Thymus (tissue), 11 donors: ENCODE data around the gene UCN. TPM values are rescaled to one million over a fixed set of nuclear protein-coding genes. Genes with fewer than 3 reads are reported as not detected.
A peak's percentile ranks its signal among the peaks of the same experiment; 100 is the strongest.

ENCODE experiments used
- DNase-seq, 9 donors: peaks; one replicate each; pipeline ENCODE4 v3.0.0-alpha.2; 2013; ENCODE audit warnings: low spot score in 9 of 9, low read depth in 6 of 9, missing footprints in 1 of 9
- H3K27ac ChIP-seq, 2 donors: one replicate each; pipeline ENCODE4 v1.5.1; 2013; ENCODE audit warnings: control low read depth in 1 of 2, low read depth in 1 of 2, low read length in 1 of 2, mild to moderate bottlenecking in 1 of 2, moderate library complexity in 1 of 2
- H3K27me3 ChIP-seq, 2 donors: one replicate each; pipeline ENCODE4 v1.5.1; 2013; ENCODE audit warnings: low read length in 1 of 2; ENCODE audit not compliant: control insufficient read depth in 2 of 2, insufficient read depth in 1 of 2
- H3K36me3 ChIP-seq, 2 donors: one replicate each; pipeline ENCODE4 v1.5.1; 2013; ENCODE audit warnings: low read length in 1 of 2, mild to moderate bottlenecking in 1 of 2, moderate library complexity in 1 of 2; ENCODE audit not compliant: control insufficient read depth in 2 of 2, insufficient read depth in 2 of 2
- H3K4me1 ChIP-seq, 2 donors: one replicate each; pipeline ENCODE4 v1.5.1; 2013; ENCODE audit warnings: low read length in 2 of 2; ENCODE audit not compliant: control insufficient read depth in 2 of 2, insufficient read depth in 2 of 2
- H3K4me3 ChIP-seq, 2 donors: one replicate each; pipeline ENCODE4 v1.5.1; 2013; ENCODE audit warnings: low read length in 2 of 2, control low read depth in 1 of 2, mild to moderate bottlenecking in 1 of 2
- H3K9me3 ChIP-seq, 2 donors: one replicate each; pipeline ENCODE4 v1.5.1; 2013; ENCODE audit warnings: low read length in 1 of 2, mild to moderate bottlenecking in 1 of 2; ENCODE audit not compliant: control insufficient read depth in 2 of 2, insufficient read depth in 1 of 2
- WGBS: extraction: QIAGEN DNeasy Blood & Tissue Kit; methylation state at CpG from one replicate; pipeline ENCODE4 v1.1.7; 2013; 5-methylcytosine and 5-hydroxymethylcytosine counted together
- polyA plus RNA-seq: library from polyadenylated mRNA; stranded (reverse); fragments of 200-250 nt; gene quantifications from one replicate; pipeline ENCODE4 v1.2.3, GENCODE V29; 2013
- total RNA-seq: library from RNA; stranded (reverse); fragments of 120-200 nt; gene quantifications from one replicate; pipeline ENCODE4 v1.2.4, GENCODE V29; 2013
- donor health status: healthy.

UCN gene
- total and polyA plus RNA-seq, 2 donors = 1.0 to 8.1 TPM

DNA sequence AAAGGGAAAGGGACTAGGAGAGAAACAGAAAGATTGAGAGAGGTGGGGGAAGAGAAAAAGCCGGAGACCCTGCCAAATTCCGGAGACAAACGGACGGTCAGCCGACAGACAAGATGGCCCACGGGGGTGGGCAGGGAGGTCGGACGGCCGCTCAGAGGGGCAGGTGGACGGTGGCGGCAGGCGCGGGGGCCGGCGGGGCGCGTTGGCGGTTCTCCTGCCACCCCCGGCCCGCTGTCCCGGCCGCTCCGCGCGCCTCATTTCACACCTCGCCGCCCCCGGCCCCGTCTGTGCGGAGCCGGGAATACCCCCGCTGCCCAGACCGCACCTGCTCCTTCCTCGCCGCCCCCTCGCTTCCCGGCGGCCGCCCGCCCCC lies 46.3 kb downstream of the UCN start:
- H3K4me3 ChIP-seq = peak overlapping the region in 1 of 2 donors; percentile 54
- no peak overlapping the region for H3K27ac ChIP-seq
- WGBS = 7% methylated on average over 40 of the region's 40 CpGs
- no peak for DNase-seq
- no peaks in the 10 kb centered on the region for H3K9me3 ChIP-seq
- H3K36me3 ChIP-seq = no peaks in the 10 kb centered on the region
- peaks cover 68 to 98% of the 10 kb centered on the region in 2 donors for H3K27me3 ChIP-seq
- peaks cover 13 to 25% of the 10 kb centered on the region in 2 donors for H3K4me1 ChIP-seq

DNA sequence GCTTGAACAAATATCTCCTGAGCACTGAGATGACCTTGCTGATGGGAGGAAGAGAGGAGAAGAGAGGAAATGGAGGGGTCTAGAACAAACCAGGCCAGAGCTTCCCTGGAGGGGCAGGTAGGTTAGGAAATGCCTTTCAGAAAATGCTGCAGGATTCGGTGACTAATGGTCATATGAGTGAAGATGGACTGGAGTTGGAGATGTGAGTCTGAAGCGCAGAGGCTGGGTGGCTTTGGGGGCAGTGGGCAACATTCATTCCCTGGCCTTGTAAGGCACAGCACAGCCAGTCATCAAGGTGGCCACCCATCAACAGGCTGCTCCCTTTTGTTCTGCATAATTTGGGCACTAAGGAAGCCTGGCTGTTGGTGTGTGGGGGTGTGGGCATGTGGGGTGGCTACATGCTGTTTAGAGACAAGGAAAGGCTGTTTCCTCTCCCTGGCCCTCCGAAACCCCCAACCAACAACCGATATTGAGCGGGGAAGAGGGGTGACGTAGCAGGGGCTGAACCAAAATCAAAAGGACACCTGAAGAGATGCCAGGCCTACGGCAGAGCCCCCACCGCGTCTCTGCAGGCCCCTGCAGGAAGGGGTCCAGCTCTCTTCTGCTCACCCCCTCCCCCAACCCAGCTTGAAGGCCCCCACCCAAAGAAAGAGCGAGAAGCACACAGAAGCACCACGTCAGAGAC lies 46.9 kb downstream of the UCN start:
- Histone ChIP-seq H3K9me3 (no peaks in the 10 kb centered on the region), H3K27ac (no peak overlapping the region), H3K27me3 (peaks cover 70 to 98% of the 10 kb centered on the region in 2 donors), H3K4me1 (peaks cover 13 to 25% of the 10 kb centered on the region in 2 donors), H3K36me3 (no peaks in the 10 kb centered on the region), H3K4me3 (no peak overlapping the region)
- DNase-seq = no peak
- 63% methylated on average over 11 of the region's 11 CpGs for WGBS

DNA sequence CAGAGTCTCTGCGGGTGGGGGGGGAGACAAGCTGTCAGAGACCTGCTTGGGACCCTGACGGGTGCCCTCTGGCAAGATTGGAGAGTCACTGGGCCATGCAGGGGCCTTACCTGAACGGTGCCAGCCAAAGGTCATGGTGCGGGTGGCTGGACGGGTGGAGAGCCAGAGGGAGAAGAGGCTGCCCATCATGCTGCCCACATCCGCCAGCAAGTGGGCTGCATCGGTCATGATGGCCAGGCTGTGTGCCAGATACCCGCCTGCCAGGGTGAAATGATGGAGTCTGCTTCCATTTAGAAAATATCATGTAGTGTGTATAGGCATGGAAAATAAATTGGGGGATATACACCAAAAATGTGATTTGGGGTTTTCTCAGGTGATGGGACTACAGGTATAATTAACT lies 50.2 kb downstream of the UCN start:
- Histone ChIP-seq H3K36me3 (no peaks in the 10 kb centered on the region), H3K27ac (no peak overlapping the region), H3K4me3 (no peak overlapping the region), H3K4me1 (peaks cover 4 to 5% of the 10 kb centered on the region in 2 donors), H3K9me3 (no peaks in the 10 kb centered on the region), H3K27me3 (peaks cover 38 to 89% of the 10 kb centered on the region in 2 donors)
- no peak for DNase-seq
- 94% methylated on average over 8 of the region's 8 CpGs for WGBS

Other genes starting within 250 kb of the UCN start
- 388 TPM for gene OST4, start 236.8 kb downstream of the UCN start, total RNA-seq
- 516 TPM for gene OST4, start 236.8 kb downstream of the UCN start, polyA plus RNA-seq
- 9.2 TPM for gene EMILIN1, start 229.8 kb downstream of the UCN start, total RNA-seq
- 8.9 TPM for gene EMILIN1, start 229.8 kb downstream of the UCN start, polyA plus RNA-seq
- gene KHK, start 221.7 kb downstream of the UCN start, total RNA-seq = 1.5 TPM
- 2.5 TPM for gene KHK, start 221.7 kb downstream of the UCN start, polyA plus RNA-seq
- 0.57 TPM for gene CGREF1, start 189.3 kb downstream of the UCN start, total RNA-seq
- gene CGREF1, start 189.3 kb downstream of the UCN start, polyA plus RNA-seq = 0.43 TPM
- gene ABHD1, start 184.6 kb downstream of the UCN start, total RNA-seq = 0.09 TPM
- 0.27 TPM for gene ABHD1, start 184.6 kb downstream of the UCN start, polyA plus RNA-seq
- 41.3 TPM for gene PREB, start 173.8 kb downstream of the UCN start, total RNA-seq
- 56.9 TPM for gene PREB, start 173.8 kb downstream of the UCN start, polyA plus RNA-seq
- gene PRR30, start 169.0 kb downstream of the UCN start, total RNA-seq = not detected
- not detected for gene PRR30, start 169.0 kb downstream of the UCN start, polyA plus RNA-seq
- 0.14 TPM for gene TCF23, start 159.4 kb downstream of the UCN start, total RNA-seq
- 0.05 TPM for gene TCF23, start 159.4 kb downstream of the UCN start, polyA plus RNA-seq
- 109 TPM for gene ATRAID, start 96.4 kb downstream of the UCN start, total RNA-seq
- 125 TPM for gene ATRAID, start 96.4 kb downstream of the UCN start, polyA plus RNA-seq
- 15.8 TPM for gene SLC5A6, start 96.2 kb downstream of the UCN start, total RNA-seq
- gene SLC5A6, start 96.2 kb downstream of the UCN start, polyA plus RNA-seq = 24.3 TPM
- gene CAD, start 91.1 kb downstream of the UCN start, total RNA-seq = 14.8 TPM
- 18.6 TPM for gene CAD, start 91.1 kb downstream of the UCN start, polyA plus RNA-seq
- gene SLC30A3, start 45.4 kb downstream of the UCN start, total RNA-seq = 0.05 TPM
- gene SLC30A3, start 45.4 kb downstream of the UCN start, polyA plus RNA-seq = 0.18 TPM
- gene DNAJC5G, start 33.0 kb downstream of the UCN start, total RNA-seq = not detected
- gene DNAJC5G, start 33.0 kb downstream of the UCN start, polyA plus RNA-seq = 0.02 TPM
- 0.14 TPM for gene TRIM54, start 26.0 kb downstream of the UCN start, total RNA-seq
- gene TRIM54, start 26.0 kb downstream of the UCN start, polyA plus RNA-seq = 0.52 TPM
- 51.1 TPM for gene MPV17, start 14.7 kb upstream of the UCN start, total RNA-seq
- gene MPV17, start 14.7 kb upstream of the UCN start, polyA plus RNA-seq = 94.1 TPM
- gene GTF3C2, start 48.3 kb upstream of the UCN start, total RNA-seq = 31.1 TPM
- gene GTF3C2, start 48.3 kb upstream of the UCN start, polyA plus RNA-seq = 39.9 TPM
- 30.5 TPM for gene EIF2B4, start 61.9 kb upstream of the UCN start, total RNA-seq
- gene EIF2B4, start 61.9 kb upstream of the UCN start, polyA plus RNA-seq = 56.0 TPM
- 83.6 TPM for gene SNX17, start 62.2 kb upstream of the UCN start, total RNA-seq
- gene SNX17, start 62.2 kb upstream of the UCN start, polyA plus RNA-seq = 77.8 TPM
- gene ZNF513, start 72.3 kb upstream of the UCN start, total RNA-seq = 9.3 TPM
- gene ZNF513, start 72.3 kb upstream of the UCN start, polyA plus RNA-seq = 30.7 TPM
- gene PPM1G, start 101.1 kb upstream of the UCN start, total RNA-seq = 68.6 TPM
- gene PPM1G, start 101.1 kb upstream of the UCN start, polyA plus RNA-seq = 50.4 TPM
- gene NRBP1, start 120.2 kb upstream of the UCN start, total RNA-seq = 43.9 TPM
- gene NRBP1, start 120.2 kb upstream of the UCN start, polyA plus RNA-seq = 56.4 TPM
- 1.6 TPM for gene KRTCAP3, start 133.9 kb upstream of the UCN start, total RNA-seq
- 13.9 TPM for gene KRTCAP3, start 133.9 kb upstream of the UCN start, polyA plus RNA-seq
- gene IFT172, start 181.3 kb upstream of the UCN start, total RNA-seq = 7.6 TPM
- gene IFT172, start 181.3 kb upstream of the UCN start, polyA plus RNA-seq = 34.2 TPM
- gene FNDC4, start 186.8 kb upstream of the UCN start, total RNA-seq = 0.85 TPM
- gene FNDC4, start 186.8 kb upstream of the UCN start, polyA plus RNA-seq = 4.3 TPM
- gene GCKR, start 188.4 kb upstream of the UCN start, total RNA-seq = not detected
- gene GCKR, start 188.4 kb upstream of the UCN start, polyA plus RNA-seq = 0.18 TPM